NOMO-1 treated with dmso at 0.1 percent for 144 hours (cell line): ENCODE measurements around the gene SPTB.
A peak's percentile ranks its signal among the peaks of the same experiment; 100 is the strongest.

Source experiments
- DNase-seq: peaks from one replicate; lab custom pipeline; 2025; ENCODE audit not compliant: unreplicated experiment; lab: John Stamatoyannopoulos, UW

SPTB gene

DNA sequence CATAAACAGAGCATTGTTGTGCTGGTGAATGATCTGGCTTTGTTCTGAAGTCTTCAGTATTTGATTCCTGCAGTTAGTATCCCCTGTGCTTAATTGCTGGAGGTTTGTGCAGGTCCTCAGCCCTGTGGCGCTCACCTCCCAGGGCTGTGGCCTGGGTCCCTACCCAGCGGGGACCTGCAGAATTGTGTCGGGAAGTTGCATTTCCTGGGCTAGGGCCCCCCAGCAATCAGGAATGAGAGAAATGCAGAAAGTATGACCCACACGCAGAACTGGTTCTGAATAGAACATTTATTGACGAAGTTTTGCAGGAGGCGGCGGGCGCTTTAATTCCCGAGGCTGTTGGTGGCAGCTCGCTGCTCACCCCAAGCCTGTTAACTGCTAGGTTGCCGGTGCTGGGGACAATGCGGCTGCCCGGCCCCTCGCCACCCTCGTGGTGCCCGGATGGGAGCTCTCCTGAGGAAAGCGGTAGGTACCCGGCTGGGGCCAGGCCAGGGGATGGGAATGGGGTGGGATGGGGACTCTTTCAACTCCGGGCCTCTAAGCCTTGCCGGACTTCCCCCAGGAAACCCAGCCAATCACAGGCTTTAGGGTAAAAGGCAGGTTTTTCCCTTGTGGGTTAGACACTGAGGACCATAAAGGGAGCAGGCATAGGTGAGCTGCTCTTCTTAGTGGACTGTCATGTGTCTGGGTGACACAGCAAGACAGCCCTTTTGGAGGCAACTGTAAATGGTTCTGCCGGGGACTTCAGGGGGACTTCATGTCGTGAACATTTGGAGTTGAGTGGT is 163.9 kb downstream of the SPTB start:
- DNase-seq, result no peak

DNA sequence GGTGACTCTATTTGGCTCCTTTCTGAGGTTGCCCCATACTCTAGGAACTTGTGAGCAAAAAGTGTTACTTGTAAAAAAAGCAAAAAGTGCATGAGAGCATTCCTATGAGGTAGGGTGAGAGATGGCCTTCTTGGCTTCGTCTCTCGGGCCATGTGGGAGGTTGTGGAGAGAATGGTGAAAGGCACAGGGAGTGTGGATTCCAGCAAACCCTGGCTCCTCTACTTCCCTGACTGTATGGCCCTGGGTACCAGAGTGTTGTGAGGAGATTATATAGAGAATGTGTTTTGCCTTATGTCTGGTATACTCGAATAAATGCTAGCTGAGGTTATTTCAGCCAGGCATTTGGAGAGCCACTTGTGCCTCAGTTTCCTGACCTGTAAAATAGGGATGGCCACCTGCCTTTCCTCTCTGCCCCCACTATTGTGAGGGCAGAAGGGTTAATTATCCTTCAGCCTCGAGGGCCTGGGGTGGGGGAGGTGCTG is 164.5 kb downstream of the SPTB start:
- no peak for DNase-seq

DNA sequence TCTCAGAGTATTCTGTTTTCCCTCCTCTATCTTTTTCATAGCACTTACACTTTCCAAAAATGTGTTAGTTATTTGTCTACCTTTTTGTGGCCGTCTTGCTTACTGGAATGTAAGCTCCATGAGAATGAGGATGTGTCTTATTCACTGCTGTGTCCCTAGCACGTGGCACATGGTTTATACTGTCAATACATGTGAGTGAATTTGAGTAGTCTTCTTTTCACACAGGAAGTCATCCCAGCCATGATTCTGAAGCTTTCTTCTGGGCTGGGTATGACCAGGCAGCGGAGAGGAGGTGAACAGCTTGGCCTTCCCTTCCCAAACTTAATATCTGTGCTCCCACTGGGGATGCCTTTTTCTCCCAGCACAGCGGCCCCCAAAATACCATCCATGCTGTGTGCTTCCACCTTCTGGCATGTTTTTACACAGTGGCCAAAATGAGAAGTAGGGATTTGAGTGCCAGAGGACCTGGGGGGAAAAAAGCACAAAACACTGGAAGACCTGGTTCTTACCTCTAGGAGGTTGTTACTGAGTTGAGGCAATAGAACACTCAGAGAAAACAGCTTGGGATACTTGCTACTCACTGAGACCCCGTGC is 165.2 kb downstream of the SPTB start:
- no peak for DNase-seq

DNA sequence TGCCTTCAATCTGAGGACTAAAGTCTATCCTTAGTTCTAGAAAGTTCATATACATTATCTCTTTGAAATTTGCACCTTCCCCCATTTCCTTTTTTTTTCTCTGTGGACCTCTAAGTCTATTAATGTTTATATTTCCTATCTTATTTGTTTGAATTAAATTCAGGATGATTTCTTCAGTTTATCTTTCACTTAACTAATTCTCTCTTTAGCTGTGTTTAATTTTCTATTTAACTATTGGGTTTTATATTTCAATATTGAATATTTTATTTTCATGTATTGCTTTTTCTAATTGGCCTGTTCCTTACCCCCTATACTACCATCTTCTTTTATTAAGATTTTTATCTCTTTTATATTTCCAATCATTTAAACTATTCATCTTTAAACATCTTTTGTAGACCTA is 166.0 kb downstream of the SPTB start:
- DNase-seq, result no peak

DNA sequence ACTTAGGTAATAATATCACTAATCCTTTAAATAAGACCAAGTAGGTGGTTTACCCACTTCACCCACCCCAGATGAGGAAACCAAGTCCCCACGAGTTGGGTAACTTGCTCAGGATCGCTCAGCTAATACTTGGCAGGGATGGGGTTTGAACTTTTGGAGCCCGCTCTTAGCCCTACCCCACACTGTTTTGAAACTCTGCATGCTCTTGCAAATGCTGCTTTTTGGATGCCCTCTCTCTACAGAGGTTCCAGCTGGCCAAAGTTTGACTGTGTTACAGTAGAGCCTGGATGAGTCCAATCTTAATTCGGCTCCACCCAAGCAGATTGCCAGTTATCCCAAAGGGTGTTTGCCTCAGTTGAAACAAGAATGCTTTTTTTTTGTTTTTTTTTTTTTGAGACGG is 168.7 kb downstream of the SPTB start:
- DNase-seq, result no peak

DNA sequence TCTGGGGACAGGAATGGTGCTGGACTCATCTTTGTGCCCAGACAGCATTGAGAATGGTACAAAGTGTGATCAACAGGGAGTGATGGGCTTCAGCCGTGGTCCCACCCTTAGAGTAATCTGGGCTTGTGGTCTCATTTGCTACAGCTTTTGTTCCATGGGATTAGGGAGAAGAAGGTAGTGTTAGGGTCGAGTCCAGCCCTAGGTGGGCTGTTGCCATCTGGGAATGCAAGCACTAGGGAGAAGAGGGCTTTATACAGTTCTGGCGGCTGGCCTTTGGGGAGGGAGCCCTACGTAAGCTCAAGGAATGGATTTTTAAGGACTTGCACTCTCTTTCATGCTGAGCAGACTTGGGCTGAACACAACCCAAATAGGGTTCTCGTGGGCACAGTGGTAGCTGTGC is 170.6 kb downstream of the SPTB start:
- no peak for DNase-seq

DNA sequence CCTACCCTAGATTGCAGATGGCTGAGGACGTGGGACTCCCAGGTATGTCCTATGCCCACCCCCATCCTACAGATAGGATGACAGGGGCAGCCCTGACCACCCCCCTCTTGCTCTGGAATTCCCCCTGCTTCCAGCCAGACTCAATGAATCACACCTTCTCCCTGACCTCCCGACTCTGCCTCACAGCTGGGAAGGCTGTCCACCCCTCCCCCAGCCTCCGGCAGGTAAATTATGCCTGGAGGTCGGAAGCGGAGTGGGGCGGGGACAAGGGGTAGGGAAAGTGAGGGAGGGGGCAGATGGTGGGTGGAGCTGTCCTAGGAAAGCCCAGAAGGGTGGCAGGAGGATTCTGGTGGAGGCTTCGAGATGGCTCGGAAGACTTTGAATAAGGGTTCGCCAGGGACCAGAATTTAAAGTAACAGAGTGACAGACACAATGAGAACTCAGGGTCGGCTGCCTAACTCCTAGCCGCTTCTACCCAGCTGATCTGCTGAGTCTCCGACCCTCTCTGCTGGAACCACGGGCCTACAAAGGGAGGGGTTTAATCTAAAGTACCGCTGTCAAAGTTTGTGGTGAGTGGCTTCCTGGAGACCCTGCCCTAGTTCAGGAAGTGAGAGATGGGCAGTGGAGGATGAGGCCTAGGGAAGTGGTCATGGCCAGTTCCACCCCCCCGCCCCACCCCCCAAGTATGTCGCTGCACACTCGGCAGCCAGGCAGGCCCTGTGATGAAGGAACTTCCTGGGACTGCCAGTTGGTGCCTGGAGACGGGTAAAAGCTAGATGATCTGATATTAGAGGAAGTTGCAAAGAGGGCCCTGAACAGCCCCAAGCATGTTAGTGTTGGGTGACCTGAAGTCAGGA is 171.3 kb downstream of the SPTB start:
- DNase-seq, result peak; percentile 89

DNA sequence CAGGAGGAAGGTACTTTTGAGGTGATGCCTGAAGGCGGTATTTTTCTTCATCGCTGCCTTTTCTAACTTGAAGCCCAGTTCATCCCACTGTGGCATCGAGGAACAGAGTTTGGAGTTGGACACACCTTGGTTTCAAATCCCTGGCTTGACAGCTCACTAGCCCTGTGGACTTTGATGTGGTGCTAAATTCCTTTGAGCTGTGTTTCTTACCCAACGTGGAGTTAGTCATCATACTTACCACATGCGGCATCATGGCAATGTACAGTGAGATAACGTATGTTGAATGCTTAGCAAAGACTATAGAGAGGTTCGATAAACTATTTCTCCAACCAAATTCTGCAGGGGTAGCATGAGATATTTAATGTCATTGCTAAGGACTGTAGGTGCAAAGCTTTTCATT is 172.0 kb downstream of the SPTB start:
- no peak for DNase-seq

DNA sequence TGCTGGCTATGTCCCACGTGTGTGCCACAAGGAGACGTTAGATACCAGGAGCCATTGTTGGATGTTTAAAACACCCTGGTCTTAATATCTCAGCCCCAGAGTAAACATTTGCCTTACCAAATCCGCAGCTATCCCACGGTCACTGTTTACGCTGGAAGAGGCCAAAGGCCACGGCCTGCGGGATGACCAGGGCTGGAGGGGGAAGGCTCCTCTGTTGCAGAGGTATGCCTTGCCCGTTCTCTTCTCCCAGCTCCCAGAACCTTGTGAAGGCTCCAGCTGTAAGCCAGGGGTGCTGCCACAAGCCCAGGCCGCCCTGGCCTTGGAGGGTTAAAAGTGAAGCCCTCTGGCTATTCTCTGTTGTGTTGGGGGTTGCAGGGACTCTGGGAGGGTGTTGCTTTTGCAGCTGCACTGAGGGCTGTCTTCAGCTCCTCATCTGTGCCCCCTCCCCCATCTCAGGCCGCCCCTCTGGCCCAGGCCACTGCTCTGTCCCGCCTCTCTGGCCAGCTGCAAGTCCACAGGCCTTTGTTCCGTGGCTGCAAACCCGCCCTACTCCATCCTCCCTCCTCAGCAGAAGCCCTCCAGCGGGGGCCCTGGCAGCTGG is 173.0 kb downstream of the SPTB start:
- no peak for DNase-seq

DNA sequence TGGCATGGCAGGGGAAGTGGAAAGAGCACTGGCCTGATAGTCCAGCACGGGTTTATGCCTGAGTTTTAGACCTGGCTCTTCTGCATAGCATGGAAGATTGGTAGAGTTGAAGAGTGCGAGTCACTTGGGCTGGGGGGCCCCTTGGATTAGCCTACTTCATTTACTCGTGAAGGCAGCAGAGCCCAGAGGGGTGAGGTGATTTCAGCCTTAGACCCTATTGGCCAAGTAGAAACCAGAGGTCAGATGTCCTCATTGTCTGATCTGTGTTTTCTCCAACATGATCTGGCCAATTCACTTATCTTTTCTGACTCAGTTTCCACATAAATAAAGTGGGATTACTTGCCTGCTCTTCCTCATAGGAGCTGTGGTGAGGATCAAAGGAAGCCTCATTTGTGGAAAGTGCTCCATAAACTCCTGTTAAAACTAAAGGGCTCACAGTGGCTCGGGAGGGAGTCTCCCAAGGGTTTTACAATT is 173.6 kb downstream of the SPTB start:
- no peak for DNase-seq

DNA sequence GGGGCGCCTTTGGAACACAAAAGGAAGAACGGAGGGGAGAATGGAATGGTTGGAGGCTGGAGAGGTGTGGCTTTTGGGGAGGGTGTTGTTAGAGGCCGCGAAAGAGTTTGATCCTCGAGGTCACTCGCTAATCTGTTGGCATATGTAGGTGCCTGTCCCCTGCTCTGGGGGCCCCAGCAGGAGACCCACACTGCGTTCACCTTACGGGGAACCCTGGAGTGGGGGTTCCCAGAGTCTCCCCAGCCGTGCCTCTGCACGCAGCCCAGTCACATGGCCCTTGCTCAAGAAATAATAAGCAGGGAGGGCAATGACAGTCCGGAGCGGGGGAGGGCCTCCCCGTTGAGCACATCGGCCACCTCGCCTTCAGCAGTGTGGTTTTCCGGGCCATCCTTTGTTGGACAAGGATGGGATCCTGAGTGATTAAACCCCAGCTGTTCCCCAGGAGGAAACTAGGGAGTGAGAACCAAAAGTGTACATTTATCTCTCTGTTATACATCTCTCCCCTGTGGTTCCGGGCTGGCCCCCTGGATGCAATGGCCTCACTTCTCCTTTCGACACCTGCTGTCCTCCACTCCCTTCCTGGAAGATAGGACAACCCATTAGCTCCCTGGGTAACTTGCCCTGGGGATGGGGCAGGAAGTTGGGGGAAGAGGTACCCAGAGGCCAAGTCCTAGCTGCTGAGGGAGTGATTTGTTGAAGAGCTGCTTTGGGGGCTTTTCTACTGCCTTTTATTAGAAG is 174.2 kb downstream of the SPTB start:
- peak; percentile 60 for DNase-seq

DNA sequence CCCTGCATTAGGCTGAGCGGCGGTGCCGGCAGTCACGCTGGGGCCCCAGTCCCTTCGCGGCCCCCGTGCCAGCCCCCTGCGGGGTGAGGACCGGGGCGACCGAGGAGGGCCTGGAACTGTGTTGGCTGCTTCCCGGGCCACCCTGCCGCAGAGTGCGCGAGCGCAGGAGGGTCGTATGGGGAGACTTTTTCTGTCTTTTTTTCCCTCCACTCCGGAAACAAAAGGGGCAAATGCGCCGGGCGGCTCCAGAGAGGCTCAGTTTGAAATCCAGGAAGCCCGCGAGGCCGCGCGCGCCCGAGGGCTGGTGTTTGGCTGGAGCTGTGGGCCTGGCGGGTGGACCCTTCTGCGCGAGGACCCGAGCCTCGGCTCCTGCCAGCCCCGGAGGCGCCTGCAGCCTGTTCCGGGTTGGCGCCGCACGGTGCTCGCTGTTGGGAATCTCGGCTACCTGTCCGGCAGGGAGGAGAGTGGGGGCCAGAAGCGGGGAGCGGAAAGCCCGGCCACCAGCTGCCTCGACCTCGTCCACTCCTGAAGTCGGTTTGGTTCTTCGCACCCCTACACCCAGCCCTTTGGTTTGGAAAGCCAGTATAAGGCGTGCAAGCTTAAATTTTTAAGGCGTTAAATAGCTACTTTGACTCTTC is 174.8 kb downstream of the SPTB start:
- DNase-seq, result no peak

DNA sequence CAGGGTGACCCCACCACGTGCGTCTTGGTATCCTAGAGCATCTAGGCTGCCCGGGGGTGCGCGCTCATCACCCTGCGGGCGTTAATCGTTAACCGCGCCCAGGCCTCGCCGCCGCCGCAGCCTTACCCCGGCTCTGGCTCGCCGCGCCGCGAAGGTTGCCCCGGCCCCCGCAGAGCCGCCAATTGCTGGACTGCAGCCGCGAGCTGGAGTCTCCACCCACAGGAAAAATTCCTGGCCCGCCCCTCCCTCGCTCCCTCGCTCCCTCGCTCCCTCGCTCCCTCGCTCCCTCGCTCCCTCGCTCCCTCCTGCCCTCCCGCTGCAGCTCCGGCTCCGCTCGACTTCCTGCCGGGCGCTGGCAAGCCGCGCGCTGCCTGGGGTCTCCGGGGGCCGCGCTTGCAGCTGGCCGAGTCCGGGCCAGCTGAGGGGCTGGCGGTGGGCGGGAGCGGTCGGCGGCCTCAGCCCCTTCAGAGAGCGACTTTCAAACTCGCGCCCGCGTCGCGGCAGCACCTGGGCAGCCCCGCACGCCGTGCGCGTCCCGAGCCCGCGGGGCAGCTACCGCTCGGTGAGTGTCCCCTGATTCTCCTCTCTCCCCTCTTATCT is 175.5 kb downstream of the SPTB start, which contains the start of gene PLEKHG3:
TSS of gene PLEKHG3 (plus strand) at position 282 of the 600 bp plus-strand sequence. CDS start 23,208 bp downstream, outside the sequence.
- DNase-seq, result no peak

DNA sequence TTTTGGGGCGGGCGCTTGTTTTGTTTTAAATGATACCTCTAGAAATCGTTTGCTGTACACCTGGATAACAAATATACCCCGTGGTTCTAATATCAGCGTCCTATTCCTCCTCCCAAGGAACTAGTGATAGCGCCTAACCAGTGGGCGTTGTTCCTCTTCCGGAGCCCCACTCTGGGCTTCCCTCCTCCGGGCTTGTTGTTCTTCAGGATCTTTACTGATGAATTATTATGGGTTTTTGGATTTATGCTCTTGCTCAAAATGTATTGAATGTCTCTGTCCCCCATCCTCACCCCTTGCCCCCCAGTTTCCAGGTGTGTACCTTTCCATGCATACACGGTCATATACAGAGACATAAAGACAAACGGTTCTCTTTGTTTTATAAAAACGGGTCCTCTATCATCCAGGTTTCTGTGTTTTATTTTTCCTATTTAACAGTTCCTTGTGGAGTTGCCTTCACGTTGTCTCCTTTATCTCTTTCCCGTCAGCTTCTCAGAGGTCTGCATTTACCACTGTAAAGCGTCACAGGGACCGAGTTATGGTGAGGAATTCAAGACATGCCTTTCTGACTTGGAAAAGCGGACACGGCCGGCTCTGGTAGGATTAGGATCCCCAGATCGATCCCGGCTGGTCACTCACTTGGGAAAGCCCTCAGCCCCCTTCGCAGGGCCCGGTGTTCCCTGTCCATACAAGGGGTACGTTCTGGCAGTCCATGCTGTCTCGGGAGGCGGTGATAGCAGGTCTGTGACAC is 176.1 kb downstream of the SPTB start:
- DNase-seq, result no peak

DNA sequence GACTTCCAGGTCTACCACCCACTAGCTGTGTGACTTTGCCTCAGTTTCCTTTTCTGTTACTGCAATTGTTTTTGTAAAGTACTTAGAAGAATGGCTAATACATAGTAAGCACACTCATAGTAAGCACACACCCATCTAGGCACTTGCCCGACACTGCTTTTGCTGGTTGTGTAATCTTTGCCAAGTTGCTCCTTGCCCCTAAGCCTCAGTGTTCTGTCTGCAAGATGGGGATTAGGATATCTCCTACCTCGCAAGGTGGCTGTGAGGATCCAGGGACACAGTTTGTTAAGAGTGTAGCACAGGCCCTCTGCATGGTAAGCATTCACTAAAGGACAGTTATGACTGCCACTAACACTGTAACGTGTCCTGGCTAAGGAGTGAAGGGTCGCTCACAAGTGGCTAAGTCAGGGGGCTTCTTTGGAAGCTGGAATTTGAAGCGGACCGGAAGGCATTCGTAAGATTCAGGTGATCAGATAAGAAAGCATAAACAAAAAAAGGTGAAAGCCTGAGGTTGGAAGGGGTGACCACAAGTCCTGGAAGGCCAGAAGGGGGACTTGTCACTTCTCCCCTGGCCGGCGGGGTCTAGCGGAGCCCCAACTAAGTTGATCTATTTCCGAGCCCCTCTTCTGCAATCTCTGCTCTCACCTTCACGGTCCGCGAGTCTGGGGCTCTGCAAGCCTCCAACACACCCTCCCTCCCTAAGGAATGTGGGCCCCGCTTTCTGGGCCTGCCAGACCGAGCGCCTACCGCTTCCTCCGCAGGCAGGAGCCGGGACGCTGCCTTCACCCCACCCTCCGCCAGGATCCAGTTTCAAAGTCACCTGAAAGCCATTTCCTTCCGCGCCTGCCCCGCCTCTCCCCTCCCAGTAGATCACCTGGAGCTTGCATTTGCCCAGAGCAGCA is 177.0 kb downstream of the SPTB start:
- DNase-seq, result no peak

DNA sequence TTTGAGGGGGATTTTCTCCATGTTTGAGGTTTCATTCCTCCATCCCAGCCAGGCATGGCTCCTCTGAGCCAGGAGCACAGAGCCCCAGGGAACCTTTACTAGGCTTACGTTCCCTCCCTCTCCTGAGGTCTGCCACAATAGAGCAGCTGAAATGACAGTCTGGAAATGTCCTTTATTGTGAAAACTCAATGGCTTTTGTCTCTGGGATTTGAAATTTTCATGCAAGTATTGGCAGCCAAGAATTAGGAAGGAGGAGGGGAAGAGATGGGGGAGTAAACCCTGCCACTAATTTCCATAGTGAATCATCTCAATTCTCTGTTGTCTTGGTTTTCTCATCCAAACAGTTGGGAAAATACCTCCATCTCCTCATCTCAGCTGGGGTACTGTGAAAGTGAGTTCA is 178.0 kb downstream of the SPTB start:
- DNase-seq, result no peak

DNA sequence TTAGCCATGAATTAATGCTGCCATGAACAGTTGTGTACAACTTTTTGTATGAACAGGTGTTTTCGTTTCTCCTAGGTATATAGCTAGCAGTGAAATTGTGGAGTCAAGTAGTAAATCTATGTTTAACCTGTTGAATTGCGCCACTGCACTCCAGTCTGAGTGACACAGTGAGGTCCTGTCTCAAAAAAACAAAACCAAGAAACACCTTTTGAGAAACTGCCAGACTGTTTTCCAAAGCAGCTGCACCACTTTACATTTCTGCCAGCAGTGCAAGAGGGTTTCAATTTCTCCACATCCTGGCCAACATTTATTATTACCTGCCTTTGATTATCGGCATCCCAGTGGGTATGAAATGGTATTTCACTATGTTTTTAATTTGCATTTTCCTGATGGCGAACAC is 178.8 kb downstream of the SPTB start:
- no peak for DNase-seq

DNA sequence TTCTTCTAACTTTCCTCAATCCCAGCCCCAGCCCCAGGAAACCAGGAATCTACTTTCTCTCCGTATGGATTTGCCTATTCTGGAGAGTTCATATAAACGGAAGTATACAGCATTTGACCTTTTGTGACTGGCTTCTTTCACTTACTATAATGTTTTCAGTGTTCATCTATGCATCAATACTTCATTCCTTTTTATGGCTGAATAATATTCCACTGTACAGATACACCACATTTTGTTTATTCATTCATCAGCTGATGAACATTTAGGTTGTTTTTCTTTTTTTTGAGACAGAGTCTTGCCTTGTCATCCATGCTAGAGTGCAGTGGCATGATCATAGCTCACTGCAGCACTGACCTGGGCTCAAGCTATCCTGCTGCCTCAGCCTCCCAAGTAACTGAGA is 179.4 kb downstream of the SPTB start:
- no peak for DNase-seq
